Measurements from ENCODE around the gene KIFAP3. TPM values are rescaled to one million over a fixed set of nuclear protein-coding genes. Genes with fewer than 3 reads are reported as not detected.

Gene KIFAP3
- total RNA-seq, 1 experiment from 2014 or later: 3.8 TPM

- TF ChIP-seq, protein P1, sequence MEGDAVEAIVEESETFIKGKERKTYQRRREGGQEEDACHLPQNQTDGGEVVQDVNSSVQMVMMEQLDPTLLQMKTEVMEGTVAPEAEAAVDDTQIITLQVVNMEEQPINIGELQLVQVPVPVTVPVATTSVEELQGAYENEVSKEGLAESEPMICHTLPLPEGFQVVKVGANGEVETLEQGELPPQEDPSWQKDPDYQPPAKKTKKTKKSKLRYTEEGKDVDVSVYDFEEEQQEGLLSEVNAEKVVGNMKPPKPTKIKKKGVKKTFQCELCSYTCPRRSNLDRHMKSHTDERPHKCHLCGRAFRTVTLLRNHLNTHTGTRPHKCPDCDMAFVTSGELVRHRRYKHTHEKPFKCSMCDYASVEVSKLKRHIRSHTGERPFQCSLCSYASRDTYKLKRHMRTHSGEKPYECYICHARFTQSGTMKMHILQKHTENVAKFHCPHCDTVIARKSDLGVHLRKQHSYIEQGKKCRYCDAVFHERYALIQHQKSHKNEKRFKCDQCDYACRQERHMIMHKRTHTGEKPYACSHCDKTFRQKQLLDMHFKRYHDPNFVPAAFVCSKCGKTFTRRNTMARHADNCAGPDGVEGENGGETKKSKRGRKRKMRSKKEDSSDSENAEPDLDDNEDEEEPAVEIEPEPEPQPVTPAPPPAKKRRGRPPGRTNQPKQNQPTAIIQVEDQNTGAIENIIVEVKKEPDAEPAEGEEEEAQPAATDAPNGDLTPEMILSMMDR (conservative IDR thresholded peaks at IDR 0.05): no peak
- no peaks in the 10 kb centered on the region for H3K36me3 Mint-ChIP-seq (ENCODE audit: insufficient read depth in 1 of 3, low read depth in 3 of 3)
- WGBS (ENCODE audit: extremely low coverage, insufficient read length, low lambda C conversion rate): no CpG with 5 or more reads among the region's 1 CpG
Measured at GRCh38 chr1:169904834-169905233, 169.7 kb downstream of the KIFAP3 start.

More at GRCh38 chr1:169904834-169905233, 169.7 kb downstream of the KIFAP3 start:
- no peaks in the 10 kb centered on the region for H3K4me1 Mint-ChIP-seq
- Histone ChIP-seq H4K20me1 (ENCODE audit: control insufficient read depth, insufficient read depth, insufficient read length) (no peaks in the 10 kb centered on the region), H2BK5ac (ENCODE audit: insufficient read length, low read length) (no peak overlapping the region), H2BK20ac (ENCODE audit: low read depth, low read length, poor library complexity, severe bottlenecking) (no peak overlapping the region), H2BK120ac (ENCODE audit: low read depth, low read length, poor library complexity, severe bottlenecking) (no peak overlapping the region), H3T11ph (ENCODE audit: low read length) (no peak overlapping the region), H3K14ac (ENCODE audit: insufficient read depth, low read length) (no peak overlapping the region), H3K4me1 (ENCODE audit: insufficient read depth, low read length) (no peaks in the 10 kb centered on the region), H3K79me2 (ENCODE audit: insufficient read depth, low read length) (no peaks in the 10 kb centered on the region), H3K18ac (ENCODE audit: insufficient read length, low read depth, low read length) (no peak overlapping the region), H2BK15ac (ENCODE audit: low read depth, low read length) (no peak overlapping the region), H3K56ac (ENCODE audit: insufficient read length, low read depth, low read length) (no peak overlapping the region), H4K5ac (ENCODE audit: insufficient read length, low read depth, low read length) (no peak overlapping the region), H4K8ac (replicated peaks; ENCODE audit: insufficient read length, low read depth, low read length) (no peak overlapping the region), H3K9me3 (ENCODE audit: control insufficient read depth, low read depth, low read length) (no peaks in the 10 kb centered on the region), H3K23ac (ENCODE audit: insufficient read length, low read depth, low read length) (no peak overlapping the region), H2BK12ac (ENCODE audit: insufficient read length, low read depth, low read length) (no peak overlapping the region), H3K27ac (ENCODE audit: insufficient read length, low read depth, low read length) (no peak overlapping the region), H4K91ac (ENCODE audit: insufficient read length, low read depth, low read length) (no peak overlapping the region), H3K4me2 (ENCODE audit: insufficient read depth, insufficient read length, low read length) (no peak overlapping the region), H2AK5ac (ENCODE audit: insufficient read length, low read length) (no peak overlapping the region), H3K4ac (ENCODE audit: low read depth, low read length) (no peak overlapping the region), H3K9ac (ENCODE audit: extremely low read depth, insufficient read length, low read length) (no peak overlapping the region), H3K27me3 (ENCODE audit: insufficient read depth, low read length) (no peaks in the 10 kb centered on the region), H3K79me1 (ENCODE audit: insufficient read depth, low read depth, low read length, poor library complexity, severe bottlenecking) (no peaks in the 10 kb centered on the region), H2AFZ (ENCODE audit: low read length) (no peak overlapping the region), H3K23me2 (ENCODE audit: insufficient read length, low read depth, low read length, poor library complexity, severe bottlenecking) (no peaks in the 10 kb centered on the region)
- no peak overlapping the region for H3K27ac Mint-ChIP-seq
- DNase-seq: no peak
- H3K4me3 Mint-ChIP-seq: no peak overlapping the region
- peaks cover 0 to 2% of the 10 kb centered on the region in 2 experiments; a peak in 1 of 5 replicates for H3K9me3 Mint-ChIP-seq
- H3K27me3 Mint-ChIP-seq (ENCODE audit: low read depth): peaks cover 1% of the 10 kb centered on the region; the same call in 1 of the 2 replicates

Data from H9 (cell line).